Measurements from ENCODE around the gene HOPX.
"Not testable (repeated sequence)": the region's sequence is repeated elsewhere in the genome, so short reads cannot be mapped to it uniquely, and the experiment has no call there.

Gene HOPX

DNA sequence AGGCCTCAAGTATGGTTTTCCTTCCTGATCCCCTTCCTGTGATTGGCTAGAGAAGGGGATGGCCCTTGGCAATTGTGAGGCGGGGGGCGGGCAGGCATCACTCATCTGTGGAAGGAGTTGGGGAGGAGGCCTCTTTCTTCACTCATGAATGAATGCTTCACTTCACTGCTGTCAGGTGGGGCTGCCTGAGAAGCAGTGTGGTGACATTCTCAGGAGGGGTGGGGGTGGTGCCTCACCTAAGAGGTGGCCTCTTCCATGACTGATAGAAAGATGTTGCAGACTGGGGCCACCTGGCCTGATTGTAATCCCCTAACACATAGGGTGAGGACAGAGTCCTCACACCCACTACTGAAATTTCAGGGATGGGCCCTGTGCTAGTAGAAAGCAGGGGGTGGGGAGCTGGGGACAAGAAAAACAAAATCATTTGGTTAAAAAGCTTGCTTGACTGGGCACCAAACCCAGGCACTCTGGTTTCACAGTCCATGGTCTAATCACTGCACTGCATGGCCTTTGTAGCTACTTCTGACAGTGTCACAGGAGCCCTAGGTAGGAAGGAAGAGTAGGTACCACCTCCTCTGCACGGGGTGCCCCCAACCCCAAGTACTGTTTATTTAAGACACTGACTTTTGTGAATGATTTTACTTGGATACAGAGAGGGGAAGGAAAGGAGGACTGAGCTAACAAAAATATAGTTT is 5.6 kb upstream of the HOPX start:
- DNase-seq, result no peak

DNA sequence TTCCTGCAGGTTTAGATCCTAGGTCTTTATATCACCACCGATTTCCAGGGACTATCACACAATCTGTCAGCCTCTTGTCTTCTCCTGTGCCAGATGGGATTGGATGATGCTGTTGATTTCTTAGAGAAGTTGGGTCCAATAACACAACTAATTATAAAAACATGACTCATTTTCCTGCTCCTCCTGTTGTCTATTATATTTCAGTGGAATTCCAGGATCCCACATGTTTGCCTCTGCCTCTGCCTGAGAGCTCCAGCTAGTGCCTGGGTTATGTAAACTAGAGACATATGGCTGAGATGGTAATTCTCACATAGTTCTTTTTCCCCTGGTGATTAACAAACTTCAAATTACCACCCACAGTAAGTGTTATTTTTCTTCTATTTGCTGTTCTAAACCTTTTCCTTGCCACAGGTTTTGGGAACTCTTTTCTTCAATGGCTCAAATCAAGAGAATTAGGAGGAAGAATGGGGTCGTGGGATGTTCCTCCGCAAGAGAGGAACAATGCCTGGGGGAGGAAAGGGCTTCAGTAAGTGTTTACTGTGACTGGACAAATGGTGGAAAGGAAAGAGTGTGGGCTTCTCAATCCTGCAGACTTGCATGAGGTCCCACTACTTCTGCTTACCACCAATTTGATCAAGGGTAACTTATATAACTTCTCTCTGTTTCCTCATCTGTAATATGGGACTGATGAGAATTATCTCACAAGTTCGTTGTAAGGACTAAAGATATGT is 3.4 kb upstream of the HOPX start:
- no peak for DNase-seq

DNA sequence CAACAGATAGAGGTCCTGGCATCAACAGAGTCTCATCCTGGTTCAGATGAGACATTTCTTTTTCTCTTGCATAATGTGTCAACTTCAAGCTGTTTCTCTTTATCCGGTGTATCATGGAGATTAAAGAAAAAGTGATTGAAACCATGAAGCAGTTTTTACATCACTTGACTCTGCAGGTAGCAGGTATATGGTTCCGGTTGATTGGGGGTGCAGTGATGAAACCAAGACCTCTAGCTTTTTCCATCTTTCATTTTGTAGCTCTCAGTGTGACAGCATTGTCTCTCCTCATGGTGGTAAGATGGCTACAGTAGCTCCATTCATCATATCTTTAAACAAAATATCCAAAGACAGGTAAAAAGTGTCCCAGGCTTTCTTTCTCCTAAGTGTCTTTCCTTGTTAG is 2.4 kb upstream of the HOPX start:
- no peak for DNase-seq

- no peak for DNase-seq
These were observed 893 bp upstream of the HOPX start for GRCh38 chr4:56681853-56682525.

- no peak for DNase-seq
These were observed 830 bp downstream of the HOPX start for GRCh38 chr4:56680266-56680665.

- no peak for DNase-seq
These were observed 3.4 kb downstream of the HOPX start for GRCh38 chr4:56677711-56678110.

GRCh38 chr4:56674984-56675383 is 6.1 kb downstream of the HOPX start:
- DNase-seq, result no peak

DNA sequence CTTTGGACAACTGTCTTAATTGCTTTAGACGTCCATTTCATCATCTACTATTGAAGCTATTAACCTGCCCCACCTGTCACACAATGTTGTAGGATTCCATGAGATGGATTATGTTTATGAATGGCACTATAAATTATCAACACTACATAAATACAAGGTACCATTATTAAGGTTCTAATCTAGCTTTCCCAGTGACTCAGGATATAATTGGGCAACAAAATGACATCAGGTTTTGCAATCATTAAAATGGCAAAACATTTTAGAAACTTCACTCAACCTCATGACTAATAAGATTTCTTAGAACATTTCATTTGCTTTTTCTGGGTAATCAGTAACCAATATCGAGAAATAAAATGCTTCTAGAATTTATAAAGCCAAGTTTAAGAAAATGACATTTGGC is 9.2 kb downstream of the HOPX start:
- no peak for DNase-seq

- DNase-seq, result no peak
These were observed 9.7 kb downstream of the HOPX start for GRCh38 chr4:56671373-56671772.

DNA sequence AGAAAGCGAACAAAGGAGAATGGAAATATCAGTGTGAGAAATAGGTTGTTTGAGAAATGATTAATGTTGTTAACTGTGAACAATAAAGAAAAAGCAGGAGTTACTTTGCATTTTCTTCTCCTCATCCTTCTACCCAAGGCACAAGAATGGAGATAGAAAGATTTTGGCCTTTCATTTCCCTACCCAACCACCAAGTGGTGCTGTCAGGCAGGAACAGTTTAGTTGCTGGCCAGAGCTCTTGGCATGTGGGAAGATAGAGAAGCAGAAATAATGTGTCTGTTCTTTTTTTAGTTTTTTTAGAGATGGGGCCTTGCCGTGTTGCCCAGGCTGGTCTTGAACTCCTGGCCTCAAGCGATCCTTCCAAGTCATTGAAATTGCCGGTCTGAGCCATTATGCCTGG is 12.8 kb downstream of the HOPX start:
- no peak for DNase-seq

DNA sequence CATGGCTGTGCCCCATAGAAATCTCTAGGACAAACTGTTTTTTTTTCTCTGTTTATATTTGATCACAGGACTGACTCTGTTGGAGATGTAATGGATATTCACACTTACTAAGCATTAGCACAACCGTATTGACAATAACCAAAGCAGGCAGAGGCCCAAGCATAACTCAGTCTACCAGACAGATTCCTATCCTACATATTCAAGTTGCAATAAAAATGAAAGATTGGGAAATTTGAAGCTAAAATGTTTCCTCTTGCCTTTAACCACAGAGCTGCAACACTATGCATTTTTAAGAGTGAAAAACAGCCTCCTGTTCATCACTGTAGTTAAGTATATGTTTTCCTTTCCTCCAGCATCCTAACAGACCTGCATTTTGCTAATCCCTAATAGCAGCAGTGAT is 13.7 kb downstream of the HOPX start:
- not testable (repeated sequence) for DNase-seq

DNA sequence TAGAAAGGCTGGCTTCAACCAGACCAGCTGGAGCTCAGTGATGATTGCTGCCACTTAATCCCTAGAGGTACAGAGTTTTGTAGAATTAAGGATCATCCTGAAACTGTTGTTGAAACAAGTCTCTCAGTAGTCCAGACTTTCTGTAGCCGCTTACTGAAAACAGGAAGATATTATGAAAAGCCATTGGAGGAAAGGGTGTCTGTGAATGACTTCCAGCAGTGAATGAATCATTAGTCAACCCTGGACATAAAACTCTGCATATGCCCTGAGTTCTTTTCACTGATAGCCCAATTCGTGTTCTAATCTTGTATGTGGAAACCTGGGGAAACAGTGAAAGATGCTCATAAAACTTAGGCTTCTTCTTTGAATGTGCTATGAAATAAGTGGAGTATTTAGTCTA is 14.8 kb downstream of the HOPX start:
- DNase-seq, result no peak

DNA sequence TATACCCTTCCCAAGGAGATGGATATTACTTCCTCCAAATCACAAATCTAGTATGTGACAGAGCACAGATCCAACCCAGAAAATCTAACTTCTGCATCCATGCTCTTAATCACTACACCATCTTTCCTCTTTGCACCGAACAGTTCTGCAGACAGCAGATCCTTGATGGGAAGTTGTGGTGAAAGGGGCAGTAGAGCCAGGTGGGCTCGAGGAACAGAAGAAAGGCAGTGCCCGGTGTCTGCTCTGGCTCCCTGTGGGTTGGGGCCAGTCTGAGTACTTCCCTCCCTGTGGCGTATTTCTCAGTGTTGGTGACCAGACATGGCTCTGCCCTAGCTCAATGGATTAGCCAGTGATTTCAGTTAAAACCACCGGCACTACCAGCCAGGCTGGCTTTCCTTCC is 15.3 kb downstream of the HOPX start:
- no peak for DNase-seq

DNA sequence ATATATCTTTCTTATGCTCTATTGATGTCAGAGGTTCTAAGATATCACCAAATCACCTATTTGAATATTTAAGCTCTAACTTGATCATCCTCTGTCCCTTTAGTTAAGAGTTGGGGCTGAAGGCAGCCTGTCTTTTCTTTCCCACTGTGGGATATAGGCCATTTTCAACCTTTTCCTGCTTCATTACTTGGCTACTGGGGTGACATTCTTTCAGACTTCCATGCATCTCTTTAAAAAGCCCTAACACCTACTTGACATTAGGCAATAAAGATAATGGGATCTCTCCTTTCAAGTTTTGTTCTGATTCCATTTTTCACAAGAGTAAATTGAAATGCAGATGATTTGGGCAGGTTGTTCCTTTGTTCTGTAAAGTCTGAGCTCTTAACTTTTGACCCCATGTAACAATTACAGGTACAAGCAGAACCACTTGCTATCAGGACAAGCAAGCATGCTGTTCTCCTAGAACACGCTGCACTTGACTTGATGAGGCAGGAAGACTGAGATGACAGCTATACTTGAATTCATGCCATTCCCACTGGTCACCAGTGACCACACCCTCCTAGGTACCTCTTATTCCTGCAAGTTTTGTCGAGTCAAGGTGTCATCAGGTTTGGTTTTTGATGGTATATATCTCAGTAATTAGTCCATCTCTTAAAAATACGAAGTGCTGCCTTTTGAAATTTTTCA is 18.2 kb downstream of the HOPX start:
- no peak for DNase-seq

GRCh38 chr4:56659946-56660345 is 21.1 kb downstream of the HOPX start:
- DNase-seq, result no peak

- no peak for DNase-seq
These were observed 22.6 kb downstream of the HOPX start for GRCh38 chr4:56658528-56658927.

DNA sequence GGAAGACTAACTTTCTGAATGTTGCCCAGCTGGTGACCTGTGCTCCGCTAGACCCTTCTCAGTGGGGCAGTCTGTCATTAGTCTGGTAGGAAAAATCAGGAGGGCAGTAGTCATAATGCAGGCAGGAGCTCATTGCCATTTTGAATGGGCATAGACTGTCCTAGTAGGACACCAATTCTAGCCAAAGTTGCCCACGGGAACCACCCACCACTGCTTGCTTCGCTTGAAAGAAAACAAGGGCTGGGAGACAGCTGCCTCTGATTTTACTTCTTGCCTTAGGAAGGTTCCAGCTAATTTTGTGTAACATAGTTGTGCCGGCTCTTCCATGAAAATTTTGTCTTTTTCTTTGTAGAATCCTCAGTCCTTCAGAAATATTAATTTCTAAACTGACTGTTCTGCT is 23.3 kb downstream of the HOPX start:
- no peak for DNase-seq

DNA sequence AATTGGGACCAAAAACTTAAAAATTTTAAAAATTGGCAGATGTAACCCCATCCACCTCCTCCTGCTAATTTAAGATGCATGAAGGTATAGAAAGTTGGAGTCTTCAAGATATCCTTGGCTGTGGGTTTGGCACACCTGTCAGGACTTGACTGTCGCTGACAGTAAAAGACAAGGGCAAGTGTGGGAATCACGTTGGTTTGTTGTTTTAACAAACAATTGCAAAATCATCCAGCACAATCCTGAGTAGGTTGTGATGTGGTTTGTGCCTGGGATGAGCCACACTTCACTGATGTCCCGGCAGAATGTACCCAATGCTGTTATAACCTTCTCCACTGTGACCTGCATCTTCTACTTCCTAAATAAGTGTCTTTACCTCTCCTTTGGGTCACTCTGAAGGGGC is 24.0 kb downstream of the HOPX start:
- DNase-seq, result no peak

GRCh38 chr4:56656346-56656643 is 24.8 kb downstream of the HOPX start:
- DNase-seq, result peak in 1 of 2 donors; percentile 56

- DNase-seq, result peak in 1 of 2 donors; percentile 38
These were observed 25.3 kb downstream of the HOPX start for GRCh38 chr4:56655627-56656345.

DNA sequence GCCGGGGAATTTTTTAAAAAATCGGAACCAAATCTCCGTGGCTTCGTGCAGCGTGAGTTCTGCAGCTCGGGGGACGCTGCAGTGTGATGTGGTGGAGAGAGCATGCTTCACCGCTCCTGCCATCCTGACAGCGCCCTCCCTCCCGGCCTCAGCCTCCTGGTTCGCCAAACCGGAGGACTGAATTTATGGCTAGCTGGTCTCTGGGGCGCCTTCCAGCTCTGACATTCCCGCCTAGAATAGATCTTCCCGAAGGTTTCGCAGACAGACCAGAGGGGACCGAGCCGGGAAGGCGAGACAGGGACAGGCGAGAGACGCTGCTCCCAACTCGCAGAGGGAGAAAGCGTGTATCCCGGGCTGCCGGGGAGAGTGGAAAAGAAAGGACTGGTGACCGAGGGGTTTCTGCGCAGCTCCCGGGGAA is 25.9 kb downstream of the HOPX start:
- no peak for DNase-seq

DNA sequence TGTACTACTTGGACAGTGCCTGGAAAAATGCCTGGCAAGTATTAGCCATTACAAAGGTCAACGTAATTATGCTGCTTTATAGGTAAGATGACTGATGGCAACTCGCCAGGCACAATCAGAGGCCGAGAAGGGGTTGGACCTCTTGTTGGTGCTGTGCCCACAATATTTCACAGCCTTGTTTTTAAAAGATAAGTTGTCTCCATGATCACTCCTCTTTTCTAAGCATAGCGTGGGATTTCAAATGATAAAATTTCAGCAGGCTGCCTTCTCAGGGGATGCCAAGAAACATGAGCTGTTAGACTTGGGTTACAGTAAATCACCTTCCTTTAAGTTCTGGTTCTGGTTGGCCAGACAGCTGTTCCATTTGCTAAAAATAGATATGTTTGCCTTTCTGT is 26.9 kb downstream of the HOPX start:
- no peak for DNase-seq
